ENCODE measurements around the gene AOC1. TPM values are rescaled to one million over a fixed set of nuclear protein-coding genes. Genes with fewer than 3 reads are reported as not detected.

The AOC1 gene
- total RNA-seq, 2 donors from 2014 or later: 308 to 353 TPM

GRCh38 chr7:150901160-150902035, 49.1 kb downstream of the AOC1 start:
- H3K4me1 ChIP-seq: peaks cover 14% of the 10 kb centered on the region
- peak; percentile 85 for DNase-seq
- no peak overlapping the region for H3K4me3 ChIP-seq
- intact Hi-C loops (cut with DNase I): no loop called here
- no peaks in the 10 kb centered on the region for H3K9me3 ChIP-seq
- TF ChIP-seq, protein P1, sequence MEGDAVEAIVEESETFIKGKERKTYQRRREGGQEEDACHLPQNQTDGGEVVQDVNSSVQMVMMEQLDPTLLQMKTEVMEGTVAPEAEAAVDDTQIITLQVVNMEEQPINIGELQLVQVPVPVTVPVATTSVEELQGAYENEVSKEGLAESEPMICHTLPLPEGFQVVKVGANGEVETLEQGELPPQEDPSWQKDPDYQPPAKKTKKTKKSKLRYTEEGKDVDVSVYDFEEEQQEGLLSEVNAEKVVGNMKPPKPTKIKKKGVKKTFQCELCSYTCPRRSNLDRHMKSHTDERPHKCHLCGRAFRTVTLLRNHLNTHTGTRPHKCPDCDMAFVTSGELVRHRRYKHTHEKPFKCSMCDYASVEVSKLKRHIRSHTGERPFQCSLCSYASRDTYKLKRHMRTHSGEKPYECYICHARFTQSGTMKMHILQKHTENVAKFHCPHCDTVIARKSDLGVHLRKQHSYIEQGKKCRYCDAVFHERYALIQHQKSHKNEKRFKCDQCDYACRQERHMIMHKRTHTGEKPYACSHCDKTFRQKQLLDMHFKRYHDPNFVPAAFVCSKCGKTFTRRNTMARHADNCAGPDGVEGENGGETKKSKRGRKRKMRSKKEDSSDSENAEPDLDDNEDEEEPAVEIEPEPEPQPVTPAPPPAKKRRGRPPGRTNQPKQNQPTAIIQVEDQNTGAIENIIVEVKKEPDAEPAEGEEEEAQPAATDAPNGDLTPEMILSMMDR (IDR thresholded peaks at IDR 0.05): no peak
- H3K27me3 ChIP-seq: no peaks in the 10 kb centered on the region
- H3K9ac ChIP-seq (ENCODE audit: low read depth in 2 of 2, low read length in 2 of 2): peak overlapping the region in 1 of 2 donors; percentile 65
- H3K27ac ChIP-seq: peak overlapping the region; percentile 56
- H3K36me3 ChIP-seq: no peaks in the 10 kb centered on the region

- DNase-seq: peak; percentile 77
- no peaks in the 10 kb centered on the region for H3K36me3 ChIP-seq
- H3K4me3 ChIP-seq: no peak overlapping the region
- intact Hi-C loops (cut with DNase I): no loop called here
- H3K27ac ChIP-seq: peak overlapping the region; percentile 56
- no peaks in the 10 kb centered on the region for H3K27me3 ChIP-seq
- H3K4me1 ChIP-seq: peaks cover 14% of the 10 kb centered on the region
- no peaks in the 10 kb centered on the region for H3K9me3 ChIP-seq
- H3K9ac ChIP-seq (ENCODE audit: low read depth in 2 of 2, low read length in 2 of 2): peak overlapping the region; percentile 48 to 65
- TF ChIP-seq, protein P1 (IDR thresholded peaks at IDR 0.05): no peak
Measured at GRCh38 chr7:150902078-150903033, 50.0 kb downstream of the AOC1 start.

GRCh38 chr7:150903606-150904005, 51.3 kb downstream of the AOC1 start:
- H3K27ac ChIP-seq: peak overlapping the region; percentile 49
- H3K9me3 ChIP-seq: no peaks in the 10 kb centered on the region
- peaks cover 14% of the 10 kb centered on the region for H3K4me1 ChIP-seq
- H3K9ac ChIP-seq (ENCODE audit: low read depth in 2 of 2, low read length in 2 of 2): peak overlapping the region in 1 of 2 donors; percentile 38
- peak; percentile 81 for DNase-seq
- TF ChIP-seq, protein P1 (IDR thresholded peaks at IDR 0.05): no peak
- H3K27me3 ChIP-seq: no peaks in the 10 kb centered on the region
- intact Hi-C loops (cut with DNase I): no loop called here
- H3K36me3 ChIP-seq: no peaks in the 10 kb centered on the region
- H3K4me3 ChIP-seq: no peak overlapping the region

DNA sequence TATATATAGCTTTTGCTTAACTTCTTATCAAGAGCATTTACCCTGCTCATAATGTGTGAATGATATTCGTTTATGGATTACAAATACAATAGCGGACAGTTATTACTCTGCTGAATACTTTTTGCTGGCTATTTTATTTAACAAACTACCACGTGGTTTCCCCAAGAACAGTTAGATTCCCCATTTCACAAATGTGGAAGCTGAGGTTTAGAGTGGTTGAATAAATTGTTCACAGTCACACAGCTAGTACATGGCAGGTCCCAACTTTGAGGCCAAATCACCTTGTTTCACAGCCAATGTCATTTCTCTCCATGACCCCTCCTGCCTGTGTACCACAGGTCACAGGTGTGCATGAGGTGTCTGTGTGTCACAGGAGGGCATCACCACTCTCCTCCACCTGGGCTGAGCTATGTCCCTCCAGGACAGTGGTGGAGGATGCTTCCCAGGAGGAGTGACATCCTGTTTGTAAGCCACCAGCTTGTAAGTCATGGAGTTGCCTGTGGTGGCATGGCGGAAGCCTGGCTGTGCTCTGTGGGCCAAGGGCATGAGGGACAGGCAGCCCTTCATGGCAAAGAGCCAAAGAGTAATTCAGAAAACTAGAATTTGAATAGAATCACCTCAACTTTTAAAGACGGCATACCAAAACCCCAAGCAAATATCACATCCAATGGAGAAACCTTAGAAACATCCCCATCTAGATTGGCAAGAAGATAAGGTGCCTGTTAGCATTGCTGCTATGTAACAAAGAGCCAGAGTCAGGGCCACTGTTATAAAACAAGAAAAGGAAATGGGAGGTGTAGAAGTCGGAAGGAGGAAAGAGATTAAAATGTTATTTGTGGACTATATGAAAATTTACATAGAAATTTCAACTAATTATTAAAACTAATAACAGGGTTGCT, 51.9 kb downstream of the AOC1 start:
- intact Hi-C loops (cut with DNase I): no loop called here
- H3K36me3 ChIP-seq: no peaks in the 10 kb centered on the region
- H3K27me3 ChIP-seq: no peaks in the 10 kb centered on the region
- H3K9ac ChIP-seq (ENCODE audit: low read depth in 2 of 2, low read length in 2 of 2): no peak overlapping the region
- TF ChIP-seq, protein P1 (IDR thresholded peaks at IDR 0.05): no peak
- no peaks in the 10 kb centered on the region for H3K9me3 ChIP-seq
- no peak for DNase-seq
- H3K27ac ChIP-seq: peak overlapping the region; percentile 49
- H3K4me3 ChIP-seq: no peak overlapping the region
- peaks cover 14% of the 10 kb centered on the region for H3K4me1 ChIP-seq
